Amniotic epithelial cell (primary cell): ENCODE data around the gene MYO1E.

ENCODE experiments used
- DNase-seq: peaks from one replicate; pipeline ENCODE4 v3.0.0-alpha.2; 2010; ENCODE audit warnings: low read depth

The MYO1E gene

DNA sequence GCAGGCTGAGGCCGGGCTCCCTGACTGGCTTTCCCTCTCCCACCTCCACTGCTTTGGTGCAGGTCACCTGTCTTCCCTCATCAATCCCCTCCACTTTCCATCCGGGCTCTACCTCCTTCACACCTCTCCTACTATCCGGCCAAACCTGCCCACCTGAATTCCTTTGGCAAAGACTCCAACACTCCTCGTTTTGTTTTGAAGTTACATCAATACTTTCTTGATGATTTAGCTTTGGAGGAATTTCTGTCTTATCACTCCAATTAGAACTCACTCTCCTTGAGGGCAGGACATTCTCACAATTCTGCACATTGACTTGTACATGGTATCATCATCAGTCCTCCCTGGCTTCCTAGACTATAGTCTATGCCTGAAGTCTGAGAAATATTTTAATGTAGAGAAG is 145.7 kb downstream of the MYO1E start:
- DNase-seq: no peak

DNA sequence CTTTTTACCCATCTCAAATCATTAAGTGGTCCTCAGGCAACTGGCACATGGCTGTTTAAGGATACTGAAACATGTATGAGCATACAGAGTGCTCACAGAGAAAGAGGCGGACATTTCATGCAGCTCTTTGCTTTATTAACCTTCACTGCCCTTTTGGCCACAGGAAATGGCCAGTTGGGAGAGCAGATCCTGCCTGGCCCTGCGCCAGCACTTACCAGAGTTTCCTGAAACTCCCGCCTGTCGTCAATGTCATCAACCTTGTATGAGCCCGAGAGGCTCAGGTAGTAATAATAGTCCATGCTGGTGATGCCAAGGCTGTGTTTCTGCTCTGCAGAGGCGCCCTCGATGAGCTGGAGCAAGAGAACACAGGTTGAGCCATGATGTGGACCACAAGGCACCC is 148.2 kb downstream of the MYO1E start:
- DNase-seq: no peak

GRCh38 chr15:59223736-59224135 is 148.9 kb downstream of the MYO1E start:
- no peak for DNase-seq

DNA sequence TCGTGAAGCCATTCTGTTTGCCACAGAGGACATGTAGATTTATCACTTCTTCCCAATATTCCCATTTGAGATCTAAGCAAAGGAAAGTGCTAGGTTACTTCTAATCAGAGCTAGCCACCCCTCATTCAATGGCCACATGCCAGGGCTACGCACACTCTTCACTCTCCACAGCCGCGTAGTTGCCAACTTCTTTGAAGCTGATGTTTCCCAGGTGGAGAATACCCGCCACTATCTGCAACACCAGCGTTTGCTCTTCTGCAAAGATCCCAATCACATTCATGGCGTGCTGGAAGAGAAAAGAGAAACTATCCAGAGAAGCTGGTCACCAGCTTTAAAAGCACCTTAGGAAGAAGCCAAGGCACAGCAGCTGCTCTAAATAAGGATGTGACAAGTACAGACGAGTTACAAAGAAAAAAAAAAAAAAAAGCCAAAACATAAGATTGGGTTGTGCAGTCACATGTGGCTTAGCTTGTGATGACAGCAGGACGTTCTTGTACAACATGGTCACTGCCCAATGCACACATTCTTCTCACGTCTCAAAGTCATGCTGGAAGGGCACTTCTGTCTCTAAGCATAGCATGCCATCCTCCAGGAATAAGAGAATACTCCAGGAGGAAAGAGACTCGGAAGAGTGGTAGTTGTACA is 149.6 kb downstream of the MYO1E start:
- no peak for DNase-seq

GRCh38 chr15:59221511-59222505 is 150.9 kb downstream of the MYO1E start:
- peak; percentile 87 for DNase-seq

- no peak for DNase-seq
These were observed 154.0 kb downstream of the MYO1E start for GRCh38 chr15:59218710-59219109.

- DNase-seq: no peak
These were observed 154.7 kb downstream of the MYO1E start for GRCh38 chr15:59217876-59218498.

- no peak for DNase-seq
These were observed 155.8 kb downstream of the MYO1E start for GRCh38 chr15:59216911-59217310.

- DNase-seq: no peak
These were observed 162.5 kb downstream of the MYO1E start for GRCh38 chr15:59210186-59210585.

GRCh38 chr15:59208613-59209249 is 163.9 kb downstream of the MYO1E start:
- peak; percentile 36 for DNase-seq

DNA sequence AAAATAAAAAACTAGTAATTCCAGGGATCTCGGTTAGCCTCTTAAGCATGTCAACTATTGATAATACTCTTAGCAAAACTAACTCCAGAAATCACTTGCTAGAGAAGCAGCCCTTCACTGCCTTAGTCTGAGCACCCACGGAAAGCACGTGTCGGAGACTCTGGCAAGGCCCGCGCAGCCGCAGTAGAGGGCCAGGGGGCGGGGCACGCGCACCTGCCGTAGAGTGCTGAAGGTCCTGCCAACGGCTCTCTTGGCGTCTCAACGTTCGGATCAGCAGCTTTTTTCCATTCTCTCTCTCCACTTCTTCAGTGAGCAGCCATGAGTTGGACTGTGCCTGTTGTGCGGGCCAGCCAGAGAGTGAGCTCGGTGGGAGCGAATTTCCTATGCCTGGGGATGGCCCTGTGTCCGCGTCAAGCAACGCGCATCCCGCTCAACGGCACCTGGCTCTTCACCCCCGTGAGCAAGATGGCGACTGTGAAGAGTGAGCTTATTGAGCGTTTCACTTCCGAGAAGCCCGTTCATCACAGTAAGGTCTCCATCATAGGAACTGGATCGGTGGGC is 166.0 kb downstream of the MYO1E start, which contains the start of gene LDHAL6B:
Gene LDHAL6B, plus strand, starts transcription at position 221 of the 561 bp plus-strand sequence. Its CDS starts 98 bp downstream, at position 319.
- DNase-seq: no peak

DNA sequence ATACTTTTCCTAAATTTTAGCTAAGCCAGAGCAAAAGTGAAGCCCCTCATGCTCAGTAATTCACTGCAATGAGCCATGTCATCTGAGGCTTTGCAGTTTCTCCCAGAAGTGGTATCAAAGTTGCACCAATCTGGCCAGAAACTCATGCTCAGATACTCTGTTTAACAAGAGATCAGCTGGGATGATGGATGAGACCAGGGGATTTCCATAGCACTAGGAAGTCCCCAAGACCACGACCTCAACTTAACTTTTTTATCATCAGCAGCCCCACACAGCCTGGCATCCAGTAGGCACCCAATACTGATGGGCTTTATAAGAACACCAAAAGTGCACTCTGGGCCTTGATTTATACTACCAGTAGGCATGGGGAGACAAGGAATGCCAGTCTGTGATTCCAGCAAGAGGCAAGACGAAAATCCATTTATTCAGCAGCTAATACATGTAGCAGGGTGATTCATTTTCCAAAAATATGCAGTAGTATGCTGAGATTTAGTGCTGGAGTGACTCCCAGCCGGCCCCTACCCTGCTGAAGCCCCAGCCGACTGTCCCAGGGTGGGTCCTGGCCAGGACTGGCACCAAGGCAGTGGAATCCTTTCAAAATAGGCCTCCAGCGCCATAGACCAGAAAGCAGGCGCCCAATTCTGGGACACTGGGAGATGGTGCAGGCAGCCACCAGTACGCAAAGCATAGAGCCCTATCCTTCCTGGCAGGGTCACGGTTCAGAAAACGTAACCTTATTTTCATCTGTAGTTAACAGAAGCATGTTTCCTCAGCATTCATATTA is 166.6 kb downstream of the MYO1E start:
- no peak for DNase-seq

GRCh38 chr15:59203657-59204056 is 169.0 kb downstream of the MYO1E start:
- no peak for DNase-seq

- DNase-seq: no peak
These were observed 169.7 kb downstream of the MYO1E start for GRCh38 chr15:59203008-59203407.

DNA sequence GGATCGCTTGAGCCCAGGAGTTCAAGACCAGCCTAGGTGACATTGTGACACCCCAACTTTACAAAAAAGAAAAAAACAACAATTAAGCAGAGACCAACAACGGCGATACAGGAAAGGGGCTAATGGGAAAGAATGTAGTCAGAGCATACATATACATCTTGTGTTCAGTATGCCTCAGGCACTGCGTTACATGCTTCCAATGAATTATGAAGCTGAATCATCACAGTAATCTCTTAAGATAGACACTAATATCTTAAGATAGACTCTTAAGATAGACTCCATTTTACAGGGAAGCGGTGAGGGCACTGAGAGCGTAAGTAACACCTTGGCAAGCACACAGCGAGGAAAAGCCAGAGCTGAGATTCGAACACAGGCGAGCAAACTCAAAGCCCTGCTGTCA is 172.1 kb downstream of the MYO1E start:
- peak; percentile 91 for DNase-seq

DNA sequence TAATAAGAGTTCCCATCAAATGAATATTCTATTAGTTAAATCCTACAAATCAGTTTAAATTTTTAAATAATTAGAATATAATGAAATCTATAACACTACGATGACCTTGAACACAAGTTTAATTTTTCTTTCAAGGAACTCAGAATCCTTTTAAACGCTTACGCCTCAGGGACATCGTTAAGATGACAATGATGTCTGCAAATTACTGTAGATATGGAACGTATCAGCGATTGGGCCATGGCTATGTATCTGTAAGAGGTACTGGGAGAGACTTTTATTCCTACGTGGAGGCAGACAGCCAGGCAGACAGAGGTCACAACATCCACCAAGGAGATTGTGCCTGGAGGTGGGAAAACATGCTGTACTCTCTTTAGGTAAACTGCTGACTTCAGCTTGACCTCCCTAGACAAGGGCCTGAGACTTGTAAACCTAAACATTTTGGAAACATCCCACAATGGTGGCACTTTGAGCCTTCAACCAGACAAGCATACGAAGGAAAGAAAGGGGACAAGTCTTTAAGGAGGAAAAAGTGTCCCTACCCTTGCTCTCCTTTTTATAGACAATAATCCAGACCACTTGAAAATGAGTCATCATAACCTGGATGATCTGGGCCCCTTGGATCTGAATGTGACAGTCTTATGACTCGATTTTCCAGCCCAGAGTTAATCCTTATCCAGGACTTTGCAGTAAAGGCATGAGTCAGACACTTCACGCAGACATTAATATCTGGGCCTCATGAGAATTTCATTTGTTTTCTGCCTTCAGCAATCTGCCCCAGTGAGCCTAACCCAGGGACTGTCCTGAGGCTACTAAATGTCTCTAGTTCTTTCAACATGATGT is 172.8 kb downstream of the MYO1E start:
- DNase-seq: peak; percentile 89

DNA sequence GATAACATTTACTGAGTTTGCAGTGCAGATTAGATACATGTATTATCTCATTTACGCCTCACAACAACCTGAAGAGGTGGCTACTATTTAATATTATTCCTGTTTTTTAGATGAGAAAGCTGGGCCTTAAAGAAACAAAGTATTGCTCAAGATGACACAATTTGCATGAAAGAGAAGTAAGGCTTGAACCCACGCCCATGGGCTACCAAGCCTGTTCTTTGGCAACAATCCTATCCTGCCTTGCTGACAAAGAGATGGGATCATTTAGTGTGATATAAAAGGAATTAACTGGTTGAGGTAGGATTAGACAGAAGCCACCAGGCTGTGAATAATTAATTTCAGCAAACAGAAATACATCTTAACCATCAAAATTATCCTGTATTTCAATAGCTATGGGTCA is 175.2 kb downstream of the MYO1E start:
- no peak for DNase-seq

DNA sequence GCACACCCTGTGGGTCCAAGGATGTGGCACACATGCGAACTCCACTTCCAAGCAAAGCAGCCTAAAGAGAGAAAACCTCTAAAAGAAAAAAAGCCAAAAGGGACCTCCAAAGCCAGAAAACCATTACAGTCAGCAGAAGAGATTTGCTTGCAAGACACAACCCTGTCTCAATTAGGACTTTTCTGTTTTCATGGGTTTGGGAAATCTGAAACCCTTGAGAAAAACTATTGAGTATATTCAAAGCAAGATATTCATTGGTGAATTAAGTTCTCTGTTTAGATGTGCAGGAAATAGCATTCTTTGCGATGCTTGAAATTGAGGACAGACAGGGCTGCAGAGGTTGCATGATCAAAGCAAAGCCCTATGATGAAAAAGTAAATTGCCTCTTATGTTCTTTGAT is 176.3 kb downstream of the MYO1E start:
- no peak for DNase-seq

DNA sequence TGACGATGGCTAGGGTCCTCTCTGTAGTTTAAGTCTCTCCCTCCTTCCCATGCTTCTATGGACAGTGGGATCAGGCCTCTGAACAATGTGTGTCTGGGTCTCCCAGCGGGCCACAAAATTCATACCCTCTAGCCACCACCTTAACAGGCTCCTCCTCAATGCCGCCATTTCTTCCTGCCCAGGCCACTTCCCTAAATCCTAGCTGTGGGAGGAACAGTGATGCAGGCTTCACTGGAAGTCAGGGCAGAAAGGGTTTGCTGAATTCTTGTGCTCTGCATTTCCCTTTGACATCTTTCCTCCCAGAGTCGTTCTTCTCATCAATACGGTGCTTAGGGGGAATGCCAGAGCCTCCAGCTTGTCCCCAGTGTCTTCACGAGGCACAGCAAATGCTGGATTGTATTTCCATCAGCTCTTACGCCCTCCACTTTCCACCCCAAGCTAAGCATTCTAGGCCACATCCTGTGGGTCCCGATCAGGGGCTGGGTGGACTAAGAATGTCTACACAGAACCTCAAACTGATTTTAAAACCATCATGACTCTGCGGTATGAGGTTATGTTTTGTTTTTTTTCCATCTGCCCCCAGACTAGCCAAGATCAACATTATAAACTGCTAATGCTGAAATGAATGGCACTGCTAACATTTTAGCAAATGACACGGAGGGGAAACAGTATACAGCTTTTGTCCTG is 177.9 kb downstream of the MYO1E start:
- no peak for DNase-seq

- DNase-seq: peak; percentile 99
These were observed 180.8 kb downstream of the MYO1E start for GRCh38 chr15:59191855-59192237.
